Neural cell (in vitro differentiated cells): ENCODE measurements around the gene PRKD1. TPM values are rescaled to one million over a fixed set of nuclear protein-coding genes. Genes with fewer than 3 reads are reported as not detected.

Experiments used
- H2AFZ ChIP-seq: fragments of 200-600, 300-800 bp; sonication (generic), shearing (Covaris generic); 2 replicates; pipeline ENCODE4 v1.6.0; 2014; ENCODE audit warnings: low read depth, mild to moderate bottlenecking, antibody characterized with exemption, low read length, moderate library complexity
- H3F3A ChIP-seq: fragments of 200-600 bp; shearing (Covaris generic); 2 replicates; pipeline ENCODE4 v1.6.1; 2016; ENCODE audit warnings: mild to moderate bottlenecking, moderate library complexity, mixed read lengths, antibody characterized with exemption, low read length; ENCODE audit not compliant: insufficient read depth, poor library complexity, severe bottlenecking
- H3K27ac ChIP-seq: fragments of 200-600, 300-800 bp; sonication (generic), shearing (Covaris generic); 2 replicates; pipeline ENCODE4 v1.5.1; 2014; ENCODE audit warnings: mild to moderate bottlenecking, low read length, moderate library complexity
- H3K27me3 ChIP-seq: fragments of 300-800, 200-600 bp; sonication (generic), shearing (Covaris generic); 2 replicates; pipeline ENCODE4 v1.6.0; 2014; ENCODE audit warnings: mild to moderate bottlenecking, low read depth, low read length, moderate library complexity; ENCODE audit not compliant: insufficient read depth
- H3K36me3 ChIP-seq: fragments of 300-800, 200-600 bp; sonication (generic), shearing (Covaris generic); 2 replicates; pipeline ENCODE4 v1.5.1; 2014; ENCODE audit warnings: mild to moderate bottlenecking, antibody characterized with exemption, low read length, moderate library complexity; ENCODE audit not compliant: insufficient read depth
- H3K4me2 ChIP-seq: fragments of 300-800, 200-600 bp; sonication (generic), shearing (Covaris generic); 2 replicates; pipeline ENCODE4 v1.6.0; 2014; ENCODE audit warnings: mild to moderate bottlenecking, low read length
- H3K4me3 ChIP-seq: fragments of 300-800, 200-600 bp; sonication (generic), shearing (Covaris generic); 2 replicates; pipeline ENCODE4 v1.5.1; 2014; ENCODE audit warnings: mild to moderate bottlenecking, low read length, moderate library complexity
- H3K79me2 ChIP-seq: fragments of 200-600 bp; shearing (Covaris generic); replicated peaks from 2 replicates; pipeline ENCODE4 v1.6.0; 2014; ENCODE audit warnings: mild to moderate bottlenecking, low read length, moderate library complexity; ENCODE audit not compliant: insufficient read depth
- H3K9ac ChIP-seq: fragments of 300-800, 200-600 bp; sonication (generic), shearing (Covaris generic); 2 replicates; pipeline ENCODE4 v1.6.1; 2016; ENCODE audit warnings: mild to moderate bottlenecking, low read length, mixed read lengths
- H3K9me2 ChIP-seq: fragments of 200-600 bp; shearing (Covaris generic); 2 replicates; pipeline ENCODE4 v1.6.1; 2016; ENCODE audit warnings: mild to moderate bottlenecking, low read length, mixed read lengths; ENCODE audit not compliant: insufficient read depth
- H3K9me3 ChIP-seq: fragments of 200-600, 300-800 bp; sonication (generic), shearing (Covaris generic); 2 replicates; pipeline ENCODE4 v1.6.1; 2016; ENCODE audit warnings: mild to moderate bottlenecking, mixed run types, low read length, moderate library complexity, mixed read lengths
- H4K20me1 ChIP-seq: fragments of 200-600 bp; shearing (Covaris generic); 2 replicates; pipeline ENCODE4 v1.6.1; 2016; ENCODE audit warnings: mild to moderate bottlenecking, mixed run types; ENCODE audit not compliant: insufficient read depth
- EP300 ChIP-seq: fragments of 450-650 bp; conservative IDR thresholded peaks from 2 replicates; pipeline ENCODE4 v1.6.1; 2014; ENCODE audit warnings: antibody characterized with exemption, mild to moderate bottlenecking, moderate library complexity; ENCODE audit not compliant: poor library complexity, severe bottlenecking
- EZH2 ChIP-seq: fragments of 200-600, 300-800 bp; shearing (Covaris generic), sonication (generic); IDR thresholded peaks from 2 replicates; pipeline ENCODE4 v1.6.1; 2014; ENCODE audit warnings: antibody characterized with exemption, low read length, borderline replicate concordance, mild to moderate bottlenecking; ENCODE audit not compliant: insufficient read depth, poor library complexity, severe bottlenecking
- MXI1 ChIP-seq: fragments of 450-650 bp; conservative IDR thresholded peaks from 2 replicates; pipeline ENCODE4 v1.6.1; 2014; ENCODE audit warnings: antibody characterized with exemption, mild to moderate bottlenecking; ENCODE audit not compliant: poor library complexity, severe bottlenecking
- POLR2AphosphoS5 ChIP-seq: IDR thresholded peaks from 2 replicates; pipeline ENCODE4 v1.6.1; 2012
- RAD21 ChIP-seq: fragments of 450-650 bp; conservative IDR thresholded peaks from 2 replicates; pipeline ENCODE4 v1.6.1; 2014; ENCODE audit warnings: antibody characterized with exemption, mild to moderate bottlenecking, moderate library complexity
- REST ChIP-seq: IDR thresholded peaks from 2 replicates; pipeline ENCODE4 v1.6.1; 2012; ENCODE audit warnings: borderline replicate concordance
- SMC3 ChIP-seq: fragments of 450-650 bp; conservative IDR thresholded peaks from 2 replicates; pipeline ENCODE4 v1.6.1; 2014; ENCODE audit warnings: antibody characterized with exemption, mild to moderate bottlenecking, moderate library complexity; ENCODE audit not compliant: poor library complexity
- TAF1 ChIP-seq: IDR thresholded peaks from 2 replicates; pipeline ENCODE4 v1.6.1; 2012; ENCODE audit warnings: low read depth
- polyA plus RNA-seq: library from polyadenylated mRNA; depleted of rRNA; stranded (reverse); fragments of >200 nt; gene quantifications from 2 replicates; pipeline ENCODE4 v1.2.3, GENCODE V29; 2014
- TF ChIP-seq, protein P1 (sequence below): fragments of 450-650 bp; IDR thresholded peaks from 2 replicates; pipeline ENCODE4 v1.5.1; 2014; ENCODE audit warnings: antibody characterized with exemption, mild to moderate bottlenecking, moderate library complexity; ENCODE audit not compliant: poor library complexity, severe bottlenecking

The PRKD1 gene
- polyA plus RNA-seq, 1 donor from 2014 or later, result 9.6 TPM

GRCh38 chr14:29607169-29607568, 320.5 kb downstream of the PRKD1 start:
- no peak overlapping the region for H3K27ac ChIP-seq
- TF ChIP-seq EP300, result no peak
- no peak for TF ChIP-seq SMC3
- no peak for TF ChIP-seq POLR2AphosphoS5
- no peak for TF ChIP-seq EZH2
- TF ChIP-seq MXI1, result no peak
- no peak for TF ChIP-seq RAD21
- TF ChIP-seq, protein P1, sequence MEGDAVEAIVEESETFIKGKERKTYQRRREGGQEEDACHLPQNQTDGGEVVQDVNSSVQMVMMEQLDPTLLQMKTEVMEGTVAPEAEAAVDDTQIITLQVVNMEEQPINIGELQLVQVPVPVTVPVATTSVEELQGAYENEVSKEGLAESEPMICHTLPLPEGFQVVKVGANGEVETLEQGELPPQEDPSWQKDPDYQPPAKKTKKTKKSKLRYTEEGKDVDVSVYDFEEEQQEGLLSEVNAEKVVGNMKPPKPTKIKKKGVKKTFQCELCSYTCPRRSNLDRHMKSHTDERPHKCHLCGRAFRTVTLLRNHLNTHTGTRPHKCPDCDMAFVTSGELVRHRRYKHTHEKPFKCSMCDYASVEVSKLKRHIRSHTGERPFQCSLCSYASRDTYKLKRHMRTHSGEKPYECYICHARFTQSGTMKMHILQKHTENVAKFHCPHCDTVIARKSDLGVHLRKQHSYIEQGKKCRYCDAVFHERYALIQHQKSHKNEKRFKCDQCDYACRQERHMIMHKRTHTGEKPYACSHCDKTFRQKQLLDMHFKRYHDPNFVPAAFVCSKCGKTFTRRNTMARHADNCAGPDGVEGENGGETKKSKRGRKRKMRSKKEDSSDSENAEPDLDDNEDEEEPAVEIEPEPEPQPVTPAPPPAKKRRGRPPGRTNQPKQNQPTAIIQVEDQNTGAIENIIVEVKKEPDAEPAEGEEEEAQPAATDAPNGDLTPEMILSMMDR, result no peak
- TF ChIP-seq TAF1, result no peak
- TF ChIP-seq REST, result no peak
- no peak overlapping the region for H3K4me3 ChIP-seq
- H3K9ac ChIP-seq, result no peak overlapping the region
- H3K79me2 ChIP-seq, result no peaks in the 10 kb centered on the region
- H3K27me3 ChIP-seq, result no peaks in the 10 kb centered on the region
- H3K9me2 ChIP-seq, result no peaks in the 10 kb centered on the region
- H3K9me3 ChIP-seq, result no peaks in the 10 kb centered on the region
- H2AFZ ChIP-seq, result no peak overlapping the region
- H3F3A ChIP-seq, result no peaks in the 10 kb centered on the region
- no peaks in the 10 kb centered on the region for H3K36me3 ChIP-seq
- H3K4me2 ChIP-seq, result no peak overlapping the region
- H4K20me1 ChIP-seq, result no peaks in the 10 kb centered on the region

GRCh38 chr14:29603696-29604095, 324.0 kb downstream of the PRKD1 start:
- Histone ChIP-seq H3K27ac (no peak overlapping the region), H3K4me2 (no peak overlapping the region), H3K36me3 (no peaks in the 10 kb centered on the region), H3K9me3 (no peaks in the 10 kb centered on the region), H3K4me3 (no peak overlapping the region), H3K9me2 (no peaks in the 10 kb centered on the region), H3K9ac (no peak overlapping the region), H3F3A (no peaks in the 10 kb centered on the region), H3K27me3 (no peaks in the 10 kb centered on the region), H3K79me2 (no peaks in the 10 kb centered on the region), H2AFZ (no peak overlapping the region), H4K20me1 (no peaks in the 10 kb centered on the region)
- TF ChIP-seq MXI1 (no peak), EZH2 (no peak), POLR2AphosphoS5 (no peak), EP300 (no peak), SMC3 (no peak), TAF1 (no peak), REST (no peak), RAD21 (no peak)
- TF ChIP-seq, protein P1, result no peak
